Keratinocyte (primary cell): Measurements from ENCODE around the gene CD99L2.

Experiments used
- EZH2 ChIP-seq: IDR thresholded peaks from one replicate; pipeline ENCODE4 v1.6.1; 2012; ENCODE audit warnings: inconsistent platforms, mild to moderate bottlenecking, low read length, moderate library complexity
- TF ChIP-seq, protein P1 (sequence below), 3 experiments: IDR thresholded peaks in 1 of 3; conservative IDR thresholded peaks in 1 of 3; optimal IDR thresholded peaks in 1 of 3; 2 replicates in 2 of 3; 3 replicates in 1 of 3; pipeline versions ENCODE3 to v1.5.1; 2011; ENCODE audit warnings: low read length in 3 of 3, mild to moderate bottlenecking in 3 of 3, moderate library complexity in 2 of 3, control low read depth in 1 of 3, inconsistent platforms in 1 of 3; ENCODE audit not compliant: insufficient read depth in 2 of 3; ENCODE audit errors: extremely low read depth in 1 of 3

- TF ChIP-seq, protein P1, sequence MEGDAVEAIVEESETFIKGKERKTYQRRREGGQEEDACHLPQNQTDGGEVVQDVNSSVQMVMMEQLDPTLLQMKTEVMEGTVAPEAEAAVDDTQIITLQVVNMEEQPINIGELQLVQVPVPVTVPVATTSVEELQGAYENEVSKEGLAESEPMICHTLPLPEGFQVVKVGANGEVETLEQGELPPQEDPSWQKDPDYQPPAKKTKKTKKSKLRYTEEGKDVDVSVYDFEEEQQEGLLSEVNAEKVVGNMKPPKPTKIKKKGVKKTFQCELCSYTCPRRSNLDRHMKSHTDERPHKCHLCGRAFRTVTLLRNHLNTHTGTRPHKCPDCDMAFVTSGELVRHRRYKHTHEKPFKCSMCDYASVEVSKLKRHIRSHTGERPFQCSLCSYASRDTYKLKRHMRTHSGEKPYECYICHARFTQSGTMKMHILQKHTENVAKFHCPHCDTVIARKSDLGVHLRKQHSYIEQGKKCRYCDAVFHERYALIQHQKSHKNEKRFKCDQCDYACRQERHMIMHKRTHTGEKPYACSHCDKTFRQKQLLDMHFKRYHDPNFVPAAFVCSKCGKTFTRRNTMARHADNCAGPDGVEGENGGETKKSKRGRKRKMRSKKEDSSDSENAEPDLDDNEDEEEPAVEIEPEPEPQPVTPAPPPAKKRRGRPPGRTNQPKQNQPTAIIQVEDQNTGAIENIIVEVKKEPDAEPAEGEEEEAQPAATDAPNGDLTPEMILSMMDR (optimal IDR thresholded peaks at IDR 0.05 in 1 of 3, IDR thresholded peaks at IDR 0.05 in 1 of 3, conservative IDR thresholded peaks at IDR 0.05 in 1 of 3; ENCODE audit: extremely low read depth in 1 of 3, insufficient read depth in 2 of 3, low read length in 3 of 3): no peak
- no peak for TF ChIP-seq EZH2
Observed at GRCh38 chrX:150771116-150771515, 127.4 kb downstream of the CD99L2 start.
